ENCODE measurements around the gene DNAH8.

GRCh38 chr6:38910207-38910606, 195.1 kb downstream of the DNAH8 start:
- TF ChIP-seq POLR2A (IDR thresholded peaks at IDR 0.05; ENCODE audit: low read depth, low read length) (no peak), TAF1 (IDR thresholded peaks at IDR 0.05; ENCODE audit: borderline replicate concordance, low read depth, low read length) (no peak), POLR2AphosphoS5 (IDR thresholded peaks at IDR 0.05; ENCODE audit: low read depth, low read length) (no peak)

All from GM12892 (cell line).